Measurements from ENCODE around the gene TGFBR2.

Gene TGFBR2

DNA sequence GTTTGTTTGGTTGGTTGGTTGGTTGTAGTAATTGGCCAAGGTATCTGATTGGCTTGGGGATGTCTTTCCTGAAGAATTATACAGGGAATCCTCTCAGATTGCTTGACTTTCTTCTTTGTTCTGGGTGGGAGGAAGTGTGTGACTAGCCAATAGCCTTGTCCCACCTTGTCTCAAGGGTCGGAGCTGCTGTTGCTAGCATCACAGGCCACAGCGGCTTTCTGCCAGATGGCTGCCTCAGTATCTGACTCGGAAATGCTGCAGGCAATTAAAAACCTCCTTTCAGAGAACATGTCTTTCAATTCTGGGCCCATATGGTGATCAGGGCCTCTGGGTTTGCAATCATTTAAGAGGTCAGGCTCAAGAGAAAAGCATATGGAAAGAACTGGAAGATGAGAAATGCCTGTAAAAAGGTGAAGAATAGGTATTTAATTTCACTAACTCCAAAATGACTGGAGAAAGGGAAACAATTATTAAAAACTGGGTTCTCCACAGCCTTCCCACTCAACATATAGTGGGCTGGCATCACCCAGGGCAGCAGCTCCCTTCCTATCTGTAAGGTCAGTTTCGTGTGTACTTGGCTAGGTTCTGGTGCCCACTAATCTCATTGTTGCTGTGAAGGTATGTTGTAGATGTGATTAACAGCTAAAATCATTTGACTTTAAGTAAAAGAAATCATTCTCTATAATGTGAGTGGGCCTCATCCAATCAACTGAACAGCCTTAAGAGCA, 32.4 kb downstream of the TGFBR2 start:
- DNase-seq = no peak

DNA sequence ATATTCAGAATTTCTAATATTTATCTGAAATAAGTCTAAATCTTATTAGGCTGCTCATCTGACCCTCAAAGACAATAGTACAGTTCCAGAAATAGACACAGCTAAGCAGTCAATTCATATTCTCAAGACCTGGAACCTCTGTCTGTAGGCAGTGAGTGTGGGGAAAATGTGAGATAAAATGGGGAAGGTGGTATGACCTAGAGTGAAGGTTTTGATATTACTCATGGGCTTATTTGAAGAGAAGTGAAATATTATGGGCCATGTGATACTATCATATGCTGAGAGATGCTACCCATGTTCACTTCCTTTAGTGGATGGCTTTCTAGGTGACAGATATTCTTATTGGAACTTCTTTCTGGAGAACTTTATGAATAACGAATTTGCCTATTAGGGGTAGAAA, 33.5 kb downstream of the TGFBR2 start:
- DNase-seq = no peak

DNA sequence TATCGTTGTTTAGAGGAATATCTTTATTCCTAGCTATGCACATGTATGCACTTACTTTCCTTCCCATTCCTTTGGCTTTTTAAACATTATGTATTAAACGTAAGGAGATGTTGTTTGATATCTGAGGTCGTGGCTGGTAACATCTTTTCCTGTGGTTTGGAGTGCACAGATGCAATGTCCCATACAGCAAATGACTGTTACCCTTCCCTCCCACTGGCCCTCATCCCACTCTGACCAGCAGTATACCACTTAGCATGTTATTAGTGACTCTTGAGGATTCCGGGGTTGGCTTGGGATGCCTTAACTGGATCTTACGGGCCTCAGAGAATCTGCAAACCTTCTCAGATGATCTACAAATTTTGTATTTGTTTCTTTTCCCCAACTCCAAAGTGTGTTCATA, 34.5 kb downstream of the TGFBR2 start:
- no peak for DNase-seq

DNA sequence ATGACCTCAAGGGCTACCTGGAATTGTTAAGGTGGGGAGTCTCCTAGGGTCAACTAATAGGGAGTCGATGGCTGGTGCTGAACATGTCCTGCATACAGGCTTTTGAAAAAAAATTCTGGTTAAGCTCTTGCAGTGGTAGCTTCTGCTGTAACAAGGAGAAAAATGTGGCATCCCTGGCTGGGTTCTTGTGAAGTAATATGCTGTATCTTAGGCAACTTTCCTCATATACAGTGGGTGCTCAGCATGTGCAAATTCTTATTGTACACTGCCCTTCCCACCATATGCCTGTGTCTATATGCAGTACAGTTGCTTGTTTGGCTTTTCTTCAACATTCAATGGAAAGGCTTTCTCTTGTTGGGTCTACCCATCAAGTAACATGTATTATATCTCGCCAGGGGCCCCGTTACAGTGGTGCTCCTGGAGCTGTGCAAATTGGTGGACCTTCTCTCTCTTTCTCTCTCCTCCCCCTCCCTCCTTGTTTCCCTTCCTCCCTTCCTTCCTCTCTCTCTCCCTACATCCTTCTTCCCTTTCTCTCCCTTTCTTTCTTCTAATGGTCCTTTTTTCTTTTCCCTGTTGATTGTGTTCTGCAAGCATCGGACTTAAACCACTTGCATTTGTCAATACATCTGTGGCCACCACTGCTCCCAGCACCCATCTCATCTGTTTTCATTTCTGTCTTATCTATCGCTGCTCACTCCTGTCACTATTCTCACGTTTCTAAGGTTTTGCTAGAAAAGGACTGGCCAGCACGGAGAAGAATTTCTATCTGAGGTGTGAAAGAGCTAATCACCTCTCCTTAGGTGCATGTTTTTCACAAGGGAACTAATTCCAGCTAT, 35.2 kb downstream of the TGFBR2 start:
- no peak for DNase-seq

DNA sequence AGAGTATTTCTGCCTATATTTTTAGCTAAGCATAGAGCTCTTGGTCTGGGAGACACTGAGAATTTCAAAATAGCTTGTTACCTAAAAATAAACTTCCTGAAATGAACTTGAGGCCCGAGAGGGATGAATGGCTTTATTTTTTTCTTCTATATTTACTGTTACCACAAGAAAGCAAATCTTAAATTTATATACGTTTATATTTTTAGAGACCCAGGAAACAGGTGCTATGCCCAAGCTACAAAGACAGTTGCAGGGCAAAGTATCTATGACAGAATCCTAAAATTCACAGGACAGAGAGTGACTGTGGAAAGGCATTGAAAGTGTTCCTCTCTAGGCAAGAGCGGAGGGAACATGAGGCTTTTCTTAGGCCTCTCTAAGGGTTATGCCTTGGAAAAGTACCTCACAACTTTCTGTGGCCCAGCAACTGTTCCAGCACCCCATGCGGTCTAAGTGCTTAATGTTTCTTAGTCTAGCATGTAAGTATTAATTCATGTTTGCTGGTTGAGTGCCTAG, 36.5 kb downstream of the TGFBR2 start:
- no peak for DNase-seq

DNA sequence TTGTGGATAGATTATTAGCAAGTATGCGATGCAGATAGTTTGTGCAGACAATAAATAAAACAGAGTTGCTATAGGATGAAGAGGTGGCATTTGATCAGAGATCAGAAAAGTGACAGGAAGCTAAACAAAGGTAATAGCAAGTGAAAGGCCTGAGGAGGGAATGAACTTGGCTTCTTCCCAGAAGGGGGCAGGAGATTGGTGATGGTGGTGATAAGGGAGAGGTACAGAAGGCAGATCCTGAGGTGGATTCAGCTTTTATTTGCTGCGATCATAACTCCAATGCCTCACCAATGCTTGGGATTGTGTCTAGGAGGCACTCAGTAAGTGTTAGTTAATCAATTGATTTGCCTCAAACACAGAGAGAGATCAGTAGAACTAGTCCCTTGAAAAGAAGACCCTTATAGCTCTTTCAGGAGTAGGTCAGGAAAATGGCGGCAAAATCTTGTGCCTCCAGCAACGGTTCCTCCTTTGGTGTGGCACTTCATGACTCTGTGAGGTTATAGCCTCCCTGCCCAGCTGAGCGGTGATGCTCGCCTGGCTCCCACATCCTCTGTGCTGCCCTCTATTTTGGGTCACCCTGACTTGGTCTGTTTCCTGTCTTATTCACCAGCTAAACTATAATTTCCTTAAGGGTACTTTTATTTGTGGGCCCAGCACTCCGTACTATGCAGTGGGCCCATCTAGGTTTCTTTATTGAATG, 37.5 kb downstream of the TGFBR2 start:
- peak; percentile 66 for DNase-seq

DNA sequence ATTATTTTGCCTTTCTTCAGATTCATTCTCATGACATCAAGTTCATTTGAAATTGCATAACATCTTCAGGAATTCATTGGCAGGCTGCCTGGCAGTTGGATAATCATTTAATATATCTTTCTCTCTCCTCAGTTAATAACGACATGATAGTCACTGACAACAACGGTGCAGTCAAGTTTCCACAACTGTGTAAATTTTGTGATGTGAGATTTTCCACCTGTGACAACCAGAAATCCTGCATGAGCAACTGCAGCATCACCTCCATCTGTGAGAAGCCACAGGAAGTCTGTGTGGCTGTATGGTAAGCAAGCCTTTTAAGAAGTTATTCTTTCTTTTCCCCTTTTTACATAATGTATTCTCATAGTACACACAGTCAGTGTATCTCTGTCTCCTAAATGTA, 38.2 kb downstream of the TGFBR2 start:
- peak; percentile 67 for DNase-seq

DNA sequence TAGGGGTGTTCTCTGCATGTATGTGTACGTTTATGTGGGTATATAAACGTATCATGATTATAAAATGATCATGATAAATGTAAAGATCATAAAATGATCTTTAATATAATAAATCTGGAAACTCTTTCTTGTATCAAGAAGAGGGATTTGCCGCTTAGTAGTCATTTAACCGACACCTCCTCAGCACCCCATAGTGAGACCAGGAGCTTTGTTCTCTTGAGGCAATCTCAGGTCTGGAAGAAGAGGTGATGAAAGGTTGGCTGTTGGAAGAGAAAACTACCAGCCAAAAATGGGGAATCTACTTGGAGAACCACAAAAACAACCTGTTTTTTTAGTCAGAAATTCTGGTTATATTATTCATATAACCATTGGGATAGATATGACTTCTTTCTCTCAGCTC, 38.7 kb downstream of the TGFBR2 start:
- no peak for DNase-seq

DNA sequence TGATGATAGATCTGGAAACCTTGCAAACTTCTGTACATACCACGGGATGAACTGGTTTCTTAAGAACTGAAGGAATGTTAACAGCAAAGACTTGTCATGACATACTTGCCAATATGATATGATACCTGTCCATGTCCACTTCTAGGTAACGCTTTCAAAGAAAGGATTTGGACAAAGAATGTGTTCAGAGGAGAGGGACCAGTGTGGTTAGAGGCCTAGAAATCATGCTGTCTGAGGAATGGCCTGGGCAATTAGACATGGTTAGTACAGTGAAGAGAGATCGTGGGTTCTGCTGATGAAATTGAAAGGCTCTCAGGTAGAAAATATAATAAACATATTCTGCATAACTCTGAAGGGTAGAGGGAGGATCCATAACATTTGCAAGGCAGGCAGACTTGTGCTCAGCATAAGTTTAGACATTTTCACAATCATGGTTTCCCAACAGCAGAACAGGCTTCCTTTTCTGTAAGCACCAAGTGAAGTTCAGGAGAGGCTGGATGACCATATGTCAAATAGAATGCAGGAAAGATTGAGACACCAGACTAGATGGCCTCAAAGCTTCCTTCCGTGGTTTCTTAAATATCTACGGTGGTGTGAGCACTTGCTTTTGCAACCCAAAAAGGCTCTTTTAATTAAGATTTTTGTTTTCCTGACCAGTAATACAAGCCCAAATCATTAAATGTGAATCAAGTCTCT, 39.9 kb downstream of the TGFBR2 start:
- no peak for DNase-seq

DNA sequence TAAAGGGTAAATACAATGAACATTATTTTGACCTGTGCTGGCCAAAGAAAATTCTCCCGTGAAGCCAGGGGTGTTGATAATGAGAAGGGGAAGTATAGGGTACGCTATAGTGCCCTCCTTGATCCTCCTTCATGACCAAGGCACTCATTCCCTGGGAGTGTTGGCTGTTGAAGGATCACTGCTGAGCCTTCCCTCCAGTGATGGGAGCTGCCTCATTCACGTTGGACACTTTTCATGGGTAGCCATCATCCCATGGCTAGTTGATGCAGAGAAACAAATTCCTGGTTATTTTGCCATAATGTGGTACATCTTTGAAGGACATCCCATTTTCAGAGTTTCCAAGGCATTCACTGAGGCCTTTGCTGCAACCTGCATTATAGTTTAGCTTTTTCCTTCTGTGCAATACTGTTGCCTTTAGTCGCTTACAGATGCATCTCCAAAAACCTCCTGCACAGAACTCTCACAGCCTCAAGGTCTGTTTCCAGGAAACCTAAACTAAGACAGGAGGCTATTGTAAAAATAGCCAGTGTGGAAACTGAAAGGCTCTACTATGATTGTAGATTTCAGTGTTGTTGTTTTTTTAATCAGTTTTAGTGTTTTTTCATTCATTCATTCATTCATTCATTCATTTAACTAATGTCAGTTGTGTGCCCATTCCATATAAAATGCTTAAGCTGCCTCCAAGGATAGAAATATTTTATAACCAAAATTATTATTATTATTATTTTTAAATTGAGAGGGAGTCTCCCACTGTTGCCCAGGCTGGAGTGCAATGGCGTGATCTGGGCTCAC, 40.8 kb downstream of the TGFBR2 start:
- DNase-seq = no peak

DNA sequence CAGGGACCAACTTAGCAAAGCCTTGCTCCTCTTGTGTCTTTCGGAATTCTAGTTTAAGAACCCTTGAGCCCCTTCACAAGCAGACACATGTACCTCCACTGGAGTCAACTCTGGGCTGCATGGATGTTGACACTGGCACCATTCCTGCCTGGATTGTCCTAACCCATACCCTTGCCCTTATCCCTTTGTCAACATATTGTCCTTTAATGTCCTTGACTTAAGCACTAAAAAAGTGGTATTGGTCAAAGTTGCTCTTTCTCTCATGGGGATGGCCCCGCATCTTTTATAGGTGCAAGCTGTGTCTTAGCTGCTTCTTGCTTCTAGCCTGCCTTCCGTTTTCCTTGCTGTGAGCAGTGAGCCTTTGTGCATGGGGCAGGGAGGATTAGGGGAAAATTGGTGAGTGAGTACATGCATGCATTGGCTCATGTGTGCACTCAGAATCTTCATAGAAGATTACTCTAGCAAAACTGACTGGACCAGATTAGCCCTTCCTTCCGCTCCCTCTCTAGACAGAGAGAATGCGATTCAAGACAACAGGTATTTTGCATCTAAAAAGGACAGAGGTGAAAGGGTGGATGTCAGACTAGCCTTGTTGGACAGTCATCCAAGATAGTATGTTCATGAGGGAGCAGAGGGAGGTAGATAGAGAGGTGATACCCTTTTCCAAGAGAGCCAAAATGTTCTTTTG, 42.4 kb downstream of the TGFBR2 start:
- DNase-seq = no peak

DNA sequence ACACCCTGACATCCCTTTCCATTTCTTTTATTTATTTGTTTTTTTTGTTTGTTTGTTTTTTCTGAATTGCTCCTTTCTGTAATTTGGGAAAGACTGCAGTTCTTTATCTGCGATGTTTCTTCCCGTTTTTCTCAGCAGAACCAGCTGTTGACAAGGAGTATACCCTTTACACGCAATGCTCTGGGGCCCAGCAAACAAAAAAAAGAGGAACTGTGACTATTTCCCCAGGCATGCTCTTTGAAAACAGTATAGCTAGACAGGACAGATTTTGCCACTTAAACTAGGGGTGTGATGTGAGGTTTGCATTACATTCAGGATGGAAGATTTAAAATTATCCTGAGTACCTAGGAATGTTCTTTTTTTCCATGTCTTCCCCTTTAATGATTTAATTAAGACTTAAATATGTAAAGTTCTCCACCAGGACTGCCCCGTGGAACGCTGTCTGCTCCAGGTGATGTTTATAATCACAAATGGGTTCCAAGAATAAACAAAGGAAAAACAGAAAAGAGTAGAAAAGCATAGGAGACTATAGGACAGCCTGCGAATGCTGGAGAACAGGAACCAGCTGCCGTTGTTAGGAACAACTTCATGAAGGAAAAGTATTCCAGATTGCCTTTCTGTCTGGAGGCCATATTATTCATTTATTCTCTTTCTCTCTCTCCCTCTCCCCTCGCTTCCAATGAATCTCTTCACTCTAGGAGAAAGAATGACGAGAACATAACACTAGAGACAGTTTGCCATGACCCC, 43.3 kb downstream of the TGFBR2 start:
- no peak for DNase-seq

DNA sequence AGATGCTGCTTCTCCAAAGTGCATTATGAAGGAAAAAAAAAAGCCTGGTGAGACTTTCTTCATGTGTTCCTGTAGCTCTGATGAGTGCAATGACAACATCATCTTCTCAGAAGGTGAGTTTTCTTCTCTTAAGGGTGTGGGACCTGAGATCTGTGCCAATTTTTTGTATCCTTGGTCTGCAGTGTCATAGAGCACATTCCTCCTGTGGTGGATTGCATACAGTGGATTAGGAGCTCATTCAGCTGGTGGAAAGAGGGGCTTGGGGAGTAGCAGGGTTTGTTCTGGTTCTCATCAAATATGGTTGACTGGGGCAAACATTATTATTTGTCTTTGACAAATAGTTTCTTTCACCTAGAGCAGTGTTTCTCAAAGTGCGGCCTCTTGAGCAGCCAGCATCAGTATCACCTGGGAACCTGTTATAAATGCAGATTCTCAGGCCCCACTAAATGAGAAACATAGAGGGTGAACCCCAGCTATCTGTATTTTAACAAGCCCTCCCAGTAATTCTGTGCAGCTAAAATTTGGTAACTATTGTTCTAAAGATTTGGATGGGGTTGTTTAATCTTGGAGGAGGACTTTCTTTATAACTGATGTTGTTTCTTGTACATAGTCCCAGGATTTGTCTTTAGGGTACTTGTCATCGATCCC, 44.1 kb downstream of the TGFBR2 start:
- DNase-seq = no peak

DNA sequence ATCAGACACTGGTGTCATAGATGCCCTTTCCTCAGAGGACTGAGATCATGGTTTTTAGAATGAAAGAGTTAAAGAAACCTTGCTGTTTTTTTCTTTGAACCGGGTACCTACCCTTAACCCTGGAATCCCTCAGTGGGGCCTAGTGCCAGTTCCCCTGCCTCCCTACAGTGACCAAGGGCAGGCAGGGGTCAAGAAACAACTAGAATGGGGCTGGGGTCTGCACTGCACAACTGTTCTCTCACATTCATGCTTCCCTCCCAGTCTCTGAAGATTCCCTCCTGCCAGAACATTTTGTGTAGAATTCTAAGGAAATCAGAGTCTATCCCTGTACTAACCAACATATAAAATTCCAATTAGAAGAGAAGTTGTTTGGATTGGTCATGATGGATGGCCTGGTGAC, 47.9 kb downstream of the TGFBR2 start:
- no peak for DNase-seq

DNA sequence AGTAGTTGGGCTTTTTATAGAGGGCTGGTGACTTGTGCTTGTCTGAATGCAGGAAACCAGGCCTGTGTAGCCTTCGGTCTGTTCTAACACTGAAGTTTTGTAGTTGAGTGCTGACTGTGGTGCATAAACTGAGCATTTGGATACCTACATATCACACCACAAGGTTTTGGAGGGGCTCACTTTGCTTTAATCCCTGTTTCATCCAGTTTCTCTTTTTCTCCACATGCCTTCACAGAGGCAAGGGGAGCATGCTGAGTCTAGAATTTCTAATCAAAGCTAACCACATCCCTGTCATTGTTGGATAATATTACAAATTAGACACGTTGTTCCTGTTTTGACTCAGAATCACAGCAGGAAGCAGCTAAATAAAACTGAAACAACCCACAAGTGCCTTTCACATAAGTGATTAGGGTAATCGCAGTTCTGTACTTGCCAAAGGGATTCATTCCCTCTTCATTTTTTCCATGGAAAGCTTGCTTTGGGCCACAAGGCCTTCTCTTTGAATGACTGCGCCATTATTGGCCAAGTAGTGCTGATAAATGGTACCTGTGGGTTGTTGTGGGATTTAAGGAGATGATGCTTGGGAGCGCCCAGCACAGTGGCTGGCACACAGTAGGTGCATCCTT, 48.9 kb downstream of the TGFBR2 start:
- DNase-seq = peak; percentile 54

DNA sequence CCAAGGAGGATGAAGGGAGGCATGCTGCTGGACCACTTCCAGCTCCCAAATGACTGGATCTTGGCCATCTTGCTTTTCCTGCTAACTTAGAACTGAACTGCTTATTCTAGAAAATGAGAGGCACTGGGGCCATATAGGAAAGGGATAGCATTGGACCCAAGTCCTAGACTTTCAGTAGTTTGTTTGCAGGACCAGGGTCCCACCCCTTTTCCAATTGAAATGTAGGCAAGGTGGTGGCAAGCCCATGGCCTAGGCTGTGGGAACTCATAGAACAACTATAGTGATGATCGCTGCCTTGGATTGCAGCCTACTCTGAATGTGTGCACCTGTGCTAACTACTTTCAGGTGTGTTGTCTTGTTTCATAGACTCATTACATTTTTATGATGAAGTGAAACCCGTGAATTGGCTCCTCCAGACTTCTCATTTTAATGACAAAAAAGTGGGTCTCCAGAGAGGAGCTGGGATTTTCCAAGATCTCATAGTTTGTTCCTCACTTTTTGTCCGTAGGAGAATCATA, 50.3 kb downstream of the TGFBR2 start:
- no peak for DNase-seq

DNA sequence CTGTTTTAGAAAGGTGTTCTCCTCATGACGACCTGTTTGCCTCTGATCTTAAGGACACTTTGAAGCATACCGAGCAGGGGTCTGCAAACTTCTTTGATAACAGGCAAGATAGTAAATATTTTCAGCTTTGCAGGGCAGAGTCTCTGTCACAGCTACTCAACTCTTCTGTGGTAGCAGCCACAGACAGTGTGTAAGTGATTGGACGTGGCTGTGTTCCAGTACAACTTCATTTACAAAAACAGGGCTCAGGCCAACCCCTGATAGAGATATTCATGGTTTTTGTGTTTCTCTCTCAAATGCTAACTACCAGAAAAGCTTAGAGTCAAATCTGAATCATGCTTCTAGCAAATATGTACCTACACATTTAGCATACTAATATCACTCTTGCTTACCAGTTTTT, 51.5 kb downstream of the TGFBR2 start:
- DNase-seq = peak; percentile 56

DNA sequence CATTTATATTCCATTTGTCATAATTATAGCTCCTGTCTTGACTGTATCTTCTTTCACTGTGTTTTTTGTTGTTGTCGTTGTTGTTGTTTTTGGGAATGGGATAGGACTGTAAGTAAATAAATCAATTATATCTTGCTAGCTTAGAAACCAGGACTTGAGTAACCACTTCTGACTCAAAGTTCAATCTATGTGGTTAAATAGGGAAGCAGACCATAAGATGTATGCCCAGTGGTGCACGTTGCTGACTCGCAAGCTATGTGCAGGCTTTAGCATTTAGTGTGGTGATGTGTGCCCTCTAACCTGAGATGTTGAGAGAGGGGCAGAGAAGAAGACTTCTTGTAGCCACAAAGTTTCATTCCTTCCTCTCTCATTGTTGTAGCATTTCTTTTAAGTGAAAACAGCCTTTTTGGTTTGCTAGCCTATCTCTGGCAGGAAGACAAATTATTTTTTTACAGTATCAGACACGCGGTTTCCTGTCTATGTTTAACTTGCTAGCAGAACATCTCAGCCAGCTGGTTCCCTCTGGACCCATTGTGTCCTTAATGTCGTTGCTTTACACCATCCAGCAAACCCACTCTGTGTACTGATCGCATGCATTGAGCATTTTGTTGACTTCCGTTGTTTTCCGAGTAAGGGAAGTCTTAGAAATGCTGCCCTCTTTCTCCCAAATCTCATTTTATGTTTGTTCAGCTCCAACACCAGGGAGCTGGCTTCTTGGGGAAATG, 52.1 kb downstream of the TGFBR2 start:
- DNase-seq = peak; percentile 68
